ENCODE data around the gene ACAD9. TPM values are rescaled to one million over a fixed set of nuclear protein-coding genes. Genes with fewer than 3 reads are reported as not detected.

Gene ACAD9
- total and polyA plus RNA-seq, 2 donors (not counting 1 experiment from before 2014, with no cell fraction given) = 33.6 to 57.6 TPM

DNA sequence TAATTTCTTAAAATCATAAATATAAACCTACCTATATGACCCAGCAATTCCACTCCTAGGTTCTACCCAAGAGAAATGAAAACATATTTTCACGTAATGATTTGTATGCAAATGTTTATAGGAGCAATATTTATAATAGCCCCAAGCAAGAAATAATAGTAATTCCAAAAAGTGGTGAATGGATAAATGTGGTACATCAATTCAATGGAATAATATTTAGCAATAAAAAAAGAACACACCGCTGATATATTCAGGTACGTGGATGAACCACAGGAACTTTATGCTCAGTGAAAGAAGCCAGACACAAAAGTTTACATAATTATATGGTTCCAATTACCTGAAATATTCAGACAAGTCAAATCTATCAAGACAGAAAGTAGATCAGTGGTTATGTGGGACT is 49.9 kb downstream of the ACAD9 start:
- H3K4me1 ChIP-seq (ENCODE audit: control insufficient read depth in 2 of 2, insufficient read depth in 2 of 2, low read length in 2 of 2) = no peaks in the 10 kb centered on the region
- Mint-ChIP-seq H3K4me1 (peaks cover 4% of the 10 kb centered on the region), H3K27me3 (peaks cover 14% of the 10 kb centered on the region), H3K9me3 (ENCODE audit: insufficient read depth) (no peaks in the 10 kb centered on the region), H3K4me3 (no peak overlapping the region), H3K27ac (no peak overlapping the region)
- no peaks in the 10 kb centered on the region for H3K36me3 ChIP-seq (replicated peaks in 1 of 2; ENCODE audit: control extremely low read depth in 1 of 2, control insufficient read depth in 1 of 2, extremely low read depth in 1 of 2, insufficient read depth in 2 of 2, low read length in 1 of 2)
- CTCF ChIA-PET = no interaction called here
- no peak overlapping the region for H3K27ac ChIP-seq (ENCODE audit: low read length in 2 of 2)
- no peak overlapping the region for H2AFZ ChIP-seq (ENCODE audit: insufficient read depth, low read depth, low read length, poor library complexity, severe bottlenecking)
- H3K9ac ChIP-seq (ENCODE audit: low read length) = no peak overlapping the region
- H3K4me2 ChIP-seq (replicated peaks; ENCODE audit: low read depth, low read length, poor library complexity, severe bottlenecking) = no peak overlapping the region
- no peak overlapping the region for H3K4me3 ChIP-seq (ENCODE audit: control extremely low read depth in 1 of 5, extremely low read depth in 1 of 5, insufficient read depth in 1 of 5, low read depth in 2 of 5, low read length in 4 of 5)
- H3K27me3 ChIP-seq (replicated peaks in 1 of 4; ENCODE audit: control extremely low read depth in 1 of 4, control insufficient read depth in 3 of 4, insufficient read depth in 4 of 4, low read length in 3 of 4) = peaks cover 0 to 5% (median 0%) of the 10 kb centered on the region in 4 experiments
- intact Hi-C loops (cut with micrococcal nuclease) = no loop called here
- no CpG with 5 or more reads among the region's 3 CpGs for WGBS (ENCODE audit: insufficient coverage)
- H4K20me1 ChIP-seq (ENCODE audit: control insufficient read depth, insufficient read depth, low read length, poor library complexity, severe bottlenecking) = no peaks in the 10 kb centered on the region
- H3K79me2 ChIP-seq (ENCODE audit: control insufficient read depth, insufficient read depth, low read length) = no peaks in the 10 kb centered on the region
- POLR2A ChIA-PET = no interaction called here
- no peak for ATAC-seq (ENCODE audit: low read depth)
- peaks cover 1 to 10% (median 4%) of the 10 kb centered on the region in 3 donors for H3K9me3 ChIP-seq (ENCODE audit: control extremely low read depth in 1 of 3, control insufficient read depth in 2 of 3, insufficient read depth in 1 of 3, low read length in 2 of 3)
- no peak for TF ChIP-seq EZH2 (IDR thresholded peaks at IDR 0.05; ENCODE audit: borderline replicate concordance, insufficient read depth, low read depth, low read length, poor library complexity, severe bottlenecking)
- TF ChIP-seq, protein P1, sequence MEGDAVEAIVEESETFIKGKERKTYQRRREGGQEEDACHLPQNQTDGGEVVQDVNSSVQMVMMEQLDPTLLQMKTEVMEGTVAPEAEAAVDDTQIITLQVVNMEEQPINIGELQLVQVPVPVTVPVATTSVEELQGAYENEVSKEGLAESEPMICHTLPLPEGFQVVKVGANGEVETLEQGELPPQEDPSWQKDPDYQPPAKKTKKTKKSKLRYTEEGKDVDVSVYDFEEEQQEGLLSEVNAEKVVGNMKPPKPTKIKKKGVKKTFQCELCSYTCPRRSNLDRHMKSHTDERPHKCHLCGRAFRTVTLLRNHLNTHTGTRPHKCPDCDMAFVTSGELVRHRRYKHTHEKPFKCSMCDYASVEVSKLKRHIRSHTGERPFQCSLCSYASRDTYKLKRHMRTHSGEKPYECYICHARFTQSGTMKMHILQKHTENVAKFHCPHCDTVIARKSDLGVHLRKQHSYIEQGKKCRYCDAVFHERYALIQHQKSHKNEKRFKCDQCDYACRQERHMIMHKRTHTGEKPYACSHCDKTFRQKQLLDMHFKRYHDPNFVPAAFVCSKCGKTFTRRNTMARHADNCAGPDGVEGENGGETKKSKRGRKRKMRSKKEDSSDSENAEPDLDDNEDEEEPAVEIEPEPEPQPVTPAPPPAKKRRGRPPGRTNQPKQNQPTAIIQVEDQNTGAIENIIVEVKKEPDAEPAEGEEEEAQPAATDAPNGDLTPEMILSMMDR (IDR thresholded peaks at IDR 0.05) = no peak
- no peak for DNase-seq

DNA sequence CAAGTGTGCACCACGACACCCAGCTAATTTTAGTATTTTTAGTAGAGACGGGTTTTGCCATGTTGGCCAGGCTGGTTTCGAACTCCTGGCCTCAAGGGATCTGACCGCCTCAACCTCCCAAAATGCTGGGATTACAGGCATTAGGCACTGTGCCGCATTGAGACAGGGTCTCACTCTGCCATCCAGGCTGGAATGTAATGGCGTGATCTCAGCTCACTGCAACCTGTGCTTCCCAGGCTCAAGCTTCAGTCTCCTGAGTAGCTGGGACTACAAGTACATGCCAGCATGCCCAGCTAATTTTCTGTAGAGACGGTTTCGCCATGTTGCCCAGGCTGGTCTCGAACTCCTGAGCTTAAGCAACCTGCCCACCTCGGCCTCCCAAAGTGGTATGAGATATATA is 51.6 kb downstream of the ACAD9 start:
- Mint-ChIP-seq H3K9me3 (ENCODE audit: insufficient read depth) (no peaks in the 10 kb centered on the region), H3K4me1 (no peaks in the 10 kb centered on the region), H3K27me3 (peaks cover 14% of the 10 kb centered on the region), H3K27ac (no peak overlapping the region), H3K4me3 (no peak overlapping the region)
- no peak for TF ChIP-seq EZH2 (IDR thresholded peaks at IDR 0.05; ENCODE audit: borderline replicate concordance, insufficient read depth, low read depth, low read length, poor library complexity, severe bottlenecking)
- TF ChIP-seq, protein P1 (IDR thresholded peaks at IDR 0.05) = no peak
- peaks cover 0 to 5% (median 0%) of the 10 kb centered on the region in 4 experiments for H3K27me3 ChIP-seq (replicated peaks in 1 of 4; ENCODE audit: control extremely low read depth in 1 of 4, control insufficient read depth in 3 of 4, insufficient read depth in 4 of 4, low read length in 3 of 4)
- CTCF ChIA-PET = no interaction called here
- POLR2A ChIA-PET = no interaction called here
- no peak overlapping the region for H3K4me3 ChIP-seq (ENCODE audit: control extremely low read depth in 1 of 5, extremely low read depth in 1 of 5, insufficient read depth in 1 of 5, low read depth in 2 of 5, low read length in 4 of 5)
- no peak for ATAC-seq (ENCODE audit: low read depth)
- no peak overlapping the region for H3K4me2 ChIP-seq (replicated peaks; ENCODE audit: low read depth, low read length, poor library complexity, severe bottlenecking)
- DNase-seq = no peak
- intact Hi-C loops (cut with micrococcal nuclease) = no loop called here
- H3K4me1 ChIP-seq (ENCODE audit: control insufficient read depth in 2 of 2, insufficient read depth in 2 of 2, low read length in 2 of 2) = no peaks in the 10 kb centered on the region
- no peak overlapping the region for H3K27ac ChIP-seq (ENCODE audit: low read length in 2 of 2)
- H3K9me3 ChIP-seq (ENCODE audit: control extremely low read depth in 1 of 3, control insufficient read depth in 2 of 3, insufficient read depth in 1 of 3, low read length in 2 of 3) = peaks cover 0 to 3% (median 0%) of the 10 kb centered on the region in 3 donors
- no peaks in the 10 kb centered on the region for H4K20me1 ChIP-seq (ENCODE audit: control insufficient read depth, insufficient read depth, low read length, poor library complexity, severe bottlenecking)
- no peak overlapping the region for H2AFZ ChIP-seq (ENCODE audit: insufficient read depth, low read depth, low read length, poor library complexity, severe bottlenecking)
- no peak overlapping the region for H3K9ac ChIP-seq (ENCODE audit: low read length)
- 87% methylated on average over 5 of the region's 10 CpGs for WGBS (ENCODE audit: insufficient coverage)
- H3K36me3 ChIP-seq (replicated peaks in 1 of 2; ENCODE audit: control extremely low read depth in 1 of 2, control insufficient read depth in 1 of 2, extremely low read depth in 1 of 2, insufficient read depth in 2 of 2, low read length in 1 of 2) = no peaks in the 10 kb centered on the region
- H3K79me2 ChIP-seq (ENCODE audit: control insufficient read depth, insufficient read depth, low read length) = no peaks in the 10 kb centered on the region

Data from B cell (primary cell).